HepG2 (cell line): Measurements from ENCODE around the gene THRAP3. TPM values are rescaled to one million over a fixed set of nuclear protein-coding genes. Genes with fewer than 3 reads are reported as not detected.

ENCODE experiments used
- ATF7-NPFF ChIP-seq: sonication (generic); formaldehyde crosslinking; IDR thresholded peaks from 2 replicates; pipeline ENCODE4 v1.8.1; 2023; ENCODE audit warnings: mild to moderate bottlenecking, low read depth, missing genetic modification reagents, moderate library complexity
- CCDC6 ChIP-seq: sonication (generic); formaldehyde crosslinking; IDR thresholded peaks from 2 replicates; pipeline ENCODE4 v1.8.1; 2022; ENCODE audit warnings: mild to moderate bottlenecking, missing genetic modification reagents, moderate library complexity
- DMAP1 ChIP-seq: IDR thresholded peaks from 2 replicates; pipeline ENCODE4 v1.6.1; 2016
- GATAD2A ChIP-seq: IDR thresholded peaks from 2 replicates; pipeline ENCODE4 v1.6.1; 2016
- HNRNPH1 ChIP-seq: fragments of 200-400 bp; formaldehyde crosslinking; optimal IDR thresholded peaks from 2 replicates; pipeline ENCODE3; 2017; ENCODE audit warnings: mild to moderate bottlenecking, low read depth, low read length
- NPAS2 ChIP-seq: sonication (generic); formaldehyde crosslinking; IDR thresholded peaks from 2 replicates; pipeline ENCODE4 v1.8.0; 2022; ENCODE audit warnings: mild to moderate bottlenecking, missing genetic modification reagents, borderline replicate concordance
- RAD21 ChIP-seq: fragments of 450-650 bp; formaldehyde crosslinking; IDR thresholded peaks from 2 replicates; pipeline ENCODE4 v1.5.0; 2020; ENCODE audit warnings: mild to moderate bottlenecking
- RFXANK ChIP-seq: IDR thresholded peaks from 2 replicates; pipeline ENCODE4 v1.6.1; 2016
- STAG1 ChIP-seq: sonication (generic); formaldehyde crosslinking; IDR thresholded peaks from 2 replicates; pipeline ENCODE4 v1.4.0; 2020; ENCODE audit warnings: missing genetic modification reagents
- TBX3 ChIP-seq: fragments of 450-650 bp; IDR thresholded peaks from 2 replicates; pipeline ENCODE4 v1.6.1; 2017; ENCODE audit warnings: antibody characterized with exemption, mild to moderate bottlenecking, inconsistent platforms, borderline replicate concordance
- ZFP90 ChIP-seq: sonication (generic); formaldehyde crosslinking; IDR thresholded peaks from 2 replicates; pipeline ENCODE4 v1.8.0; 2022; ENCODE audit warnings: missing genetic modification reagents, mild to moderate bottlenecking, inconsistent platforms, borderline replicate concordance
- ZNF124 ChIP-seq: sonication (generic); formaldehyde crosslinking; IDR thresholded peaks from 2 replicates; pipeline ENCODE4 v1.4.0; 2020; ENCODE audit warnings: missing genetic modification reagents
- ZNF256 ChIP-seq: sonication (generic); formaldehyde crosslinking; conservative IDR thresholded peaks from 2 replicates; pipeline ENCODE4 v1.4.0; 2020; ENCODE audit warnings: missing genetic modification reagents
- ZNF354B ChIP-seq: sonication (generic); formaldehyde crosslinking; IDR thresholded peaks from 2 replicates; pipeline ENCODE4 v1.8.0; 2022; ENCODE audit warnings: mild to moderate bottlenecking, missing genetic modification reagents
- ZNF564 ChIP-seq: sonication (generic); formaldehyde crosslinking; IDR thresholded peaks from 2 replicates; pipeline ENCODE4 v1.8.1; 2023; ENCODE audit warnings: mild to moderate bottlenecking, missing genetic modification reagents
- ZNF878 ChIP-seq: sonication (generic); formaldehyde crosslinking; IDR thresholded peaks from 2 replicates; pipeline ENCODE4 v1.8.1; 2023; ENCODE audit warnings: mild to moderate bottlenecking, missing genetic modification reagents, moderate library complexity
- ZNF891 ChIP-seq: sonication (generic); formaldehyde crosslinking; IDR thresholded peaks from 2 replicates; pipeline ENCODE4 v1.5.0; 2020; ENCODE audit warnings: mild to moderate bottlenecking, missing genetic modification reagents
- polyA plus RNA-seq, 8 experiments: library from polyadenylated mRNA; depleted of rRNA in 3 of 8; stranded (reverse) in 7 of 8; unstranded in 1 of 8; fragments of >200 nt; fragmentation: Illumina TruSeq in 4 of 8; extraction: Trizol in 4 of 8; gene quantifications; 2 replicates each; pipeline versions ENCODE4 v1.2.1 to v1.2.3, GENCODE V29; 2011 to 2016; ENCODE audit warnings: low read depth in 4 of 8, missing spikeins in 1 of 8, mixed read lengths in 1 of 8; ENCODE audit not compliant: insufficient read depth in 1 of 8
- total RNA-seq, 5 experiments: library from RNA; depleted of rRNA; stranded (reverse); fragments of >200 nt; fragmentation: Illumina TruSeq; extraction: Trizol; gene quantifications; 2 replicates each; pipeline ENCODE4 v1.2.3, GENCODE V29; 2016; ENCODE audit warnings: low read depth in 1 of 5
- TF ChIP-seq, protein P1 (sequence below): sonication (generic); formaldehyde crosslinking; IDR thresholded peaks from 2 replicates; pipeline ENCODE4 v1.9.0; 2021; ENCODE audit warnings: mild to moderate bottlenecking, missing genetic modification reagents
- TF ChIP-seq, protein P2 (sequence below): sonication (generic); formaldehyde crosslinking; IDR thresholded peaks from 2 replicates; pipeline ENCODE4 v1.5.0; 2020; ENCODE audit warnings: mild to moderate bottlenecking, missing genetic modification reagents
- TF ChIP-seq, protein P3 (sequence below): sonication (generic); formaldehyde crosslinking; IDR thresholded peaks from 2 replicates; pipeline ENCODE4 v1.8.0; 2022; ENCODE audit warnings: mild to moderate bottlenecking, missing genetic modification reagents; ENCODE audit not compliant: insufficient replicate concordance
- TF ChIP-seq, protein P4 (sequence below): sonication (generic); formaldehyde crosslinking; IDR thresholded peaks from 2 replicates; pipeline ENCODE4 v1.8.0; 2022; ENCODE audit warnings: mild to moderate bottlenecking, missing genetic modification reagents, moderate library complexity

The THRAP3 gene
- total and polyA plus RNA-seq, 2 of the 13 experiments (the other 11 are each of a cell fraction or from before 2014, with no cell fraction given), result 45.0 to 92.6 TPM

DNA sequence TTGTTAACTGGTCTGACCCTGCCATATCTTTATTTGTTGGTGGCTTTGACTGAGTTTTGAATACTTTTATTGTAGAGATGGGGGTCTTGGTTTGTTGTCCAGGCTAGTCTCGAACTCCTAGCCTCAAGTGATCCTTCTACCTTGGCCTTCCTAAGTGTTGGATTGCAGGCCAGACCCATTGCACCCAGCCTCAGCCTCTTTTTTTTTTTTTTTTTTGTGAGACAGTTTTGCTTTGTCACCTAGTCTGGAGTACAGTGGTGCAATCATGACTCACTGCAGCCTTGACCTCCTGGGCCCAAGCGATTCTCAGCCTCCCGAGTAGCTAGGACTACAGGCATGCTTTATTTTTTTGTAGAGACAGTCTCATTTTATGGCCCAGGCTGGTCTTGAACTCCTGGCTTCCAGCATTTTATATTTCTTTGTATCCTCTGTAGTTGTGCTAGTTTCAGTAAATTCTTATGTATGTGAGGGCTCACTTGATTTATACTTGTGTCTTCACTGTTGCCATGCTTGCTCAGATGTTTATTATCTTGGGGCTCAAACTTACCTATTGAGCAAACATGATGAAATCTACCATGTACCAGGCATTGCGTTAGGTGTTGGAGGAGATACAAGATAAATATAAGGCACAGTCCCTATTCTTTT lies 24.1 kb downstream of the THRAP3 start (continued):
- TF ChIP-seq, protein P1, sequence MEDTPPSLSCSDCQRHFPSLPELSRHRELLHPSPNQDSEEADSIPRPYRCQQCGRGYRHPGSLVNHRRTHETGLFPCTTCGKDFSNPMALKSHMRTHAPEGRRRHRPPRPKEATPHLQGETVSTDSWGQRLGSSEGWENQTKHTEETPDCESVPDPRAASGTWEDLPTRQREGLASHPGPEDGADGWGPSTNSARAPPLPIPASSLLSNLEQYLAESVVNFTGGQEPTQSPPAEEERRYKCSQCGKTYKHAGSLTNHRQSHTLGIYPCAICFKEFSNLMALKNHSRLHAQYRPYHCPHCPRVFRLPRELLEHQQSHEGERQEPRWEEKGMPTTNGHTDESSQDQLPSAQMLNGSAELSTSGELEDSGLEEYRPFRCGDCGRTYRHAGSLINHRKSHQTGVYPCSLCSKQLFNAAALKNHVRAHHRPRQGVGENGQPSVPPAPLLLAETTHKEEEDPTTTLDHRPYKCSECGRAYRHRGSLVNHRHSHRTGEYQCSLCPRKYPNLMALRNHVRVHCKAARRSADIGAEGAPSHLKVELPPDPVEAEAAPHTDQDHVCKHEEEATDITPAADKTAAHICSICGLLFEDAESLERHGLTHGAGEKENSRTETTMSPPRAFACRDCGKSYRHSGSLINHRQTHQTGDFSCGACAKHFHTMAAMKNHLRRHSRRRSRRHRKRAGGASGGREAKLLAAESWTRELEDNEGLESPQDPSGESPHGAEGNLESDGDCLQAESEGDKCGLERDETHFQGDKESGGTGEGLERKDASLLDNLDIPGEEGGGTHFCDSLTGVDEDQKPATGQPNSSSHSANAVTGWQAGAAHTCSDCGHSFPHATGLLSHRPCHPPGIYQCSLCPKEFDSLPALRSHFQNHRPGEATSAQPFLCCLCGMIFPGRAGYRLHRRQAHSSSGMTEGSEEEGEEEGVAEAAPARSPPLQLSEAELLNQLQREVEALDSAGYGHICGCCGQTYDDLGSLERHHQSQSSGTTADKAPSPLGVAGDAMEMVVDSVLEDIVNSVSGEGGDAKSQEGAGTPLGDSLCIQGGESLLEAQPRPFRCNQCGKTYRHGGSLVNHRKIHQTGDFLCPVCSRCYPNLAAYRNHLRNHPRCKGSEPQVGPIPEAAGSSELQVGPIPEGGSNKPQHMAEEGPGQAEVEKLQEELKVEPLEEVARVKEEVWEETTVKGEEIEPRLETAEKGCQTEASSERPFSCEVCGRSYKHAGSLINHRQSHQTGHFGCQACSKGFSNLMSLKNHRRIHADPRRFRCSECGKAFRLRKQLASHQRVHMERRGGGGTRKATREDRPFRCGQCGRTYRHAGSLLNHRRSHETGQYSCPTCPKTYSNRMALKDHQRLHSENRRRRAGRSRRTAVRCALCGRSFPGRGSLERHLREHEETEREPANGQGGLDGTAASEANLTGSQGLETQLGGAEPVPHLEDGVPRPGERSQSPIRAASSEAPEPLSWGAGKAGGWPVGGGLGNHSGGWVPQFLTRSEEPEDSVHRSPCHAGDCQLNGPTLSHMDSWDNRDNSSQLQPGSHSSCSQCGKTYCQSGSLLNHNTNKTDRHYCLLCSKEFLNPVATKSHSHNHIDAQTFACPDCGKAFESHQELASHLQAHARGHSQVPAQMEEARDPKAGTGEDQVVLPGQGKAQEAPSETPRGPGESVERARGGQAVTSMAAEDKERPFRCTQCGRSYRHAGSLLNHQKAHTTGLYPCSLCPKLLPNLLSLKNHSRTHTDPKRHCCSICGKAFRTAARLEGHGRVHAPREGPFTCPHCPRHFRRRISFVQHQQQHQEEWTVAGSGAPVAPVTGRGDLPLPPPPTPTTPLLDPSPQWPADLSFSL (CRISPR knock-in tag), result no peak
- no peak for TF ChIP-seq ZNF564 (CRISPR knock-in tag)
- TF ChIP-seq, protein P2, sequence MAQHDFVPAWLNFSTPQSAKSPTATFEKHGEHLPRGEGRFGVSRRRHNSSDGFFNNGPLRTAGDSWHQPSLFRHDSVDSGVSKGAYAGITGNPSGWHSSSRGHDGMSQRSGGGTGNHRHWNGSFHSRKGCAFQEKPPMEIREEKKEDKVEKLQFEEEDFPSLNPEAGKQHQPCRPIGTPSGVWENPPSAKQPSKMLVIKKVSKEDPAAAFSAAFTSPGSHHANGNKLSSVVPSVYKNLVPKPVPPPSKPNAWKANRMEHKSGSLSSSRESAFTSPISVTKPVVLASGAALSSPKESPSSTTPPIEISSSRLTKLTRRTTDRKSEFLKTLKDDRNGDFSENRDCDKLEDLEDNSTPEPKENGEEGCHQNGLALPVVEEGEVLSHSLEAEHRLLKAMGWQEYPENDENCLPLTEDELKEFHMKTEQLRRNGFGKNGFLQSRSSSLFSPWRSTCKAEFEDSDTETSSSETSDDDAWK, result no peak
- no peak for TF ChIP-seq ZNF878 (CRISPR knock-in tag)
- TF ChIP-seq ZFP90, result no peak
- TF ChIP-seq TBX3, result peak; percentile 58; the same call in 1 of the 2 replicates
- TF ChIP-seq, protein P3, sequence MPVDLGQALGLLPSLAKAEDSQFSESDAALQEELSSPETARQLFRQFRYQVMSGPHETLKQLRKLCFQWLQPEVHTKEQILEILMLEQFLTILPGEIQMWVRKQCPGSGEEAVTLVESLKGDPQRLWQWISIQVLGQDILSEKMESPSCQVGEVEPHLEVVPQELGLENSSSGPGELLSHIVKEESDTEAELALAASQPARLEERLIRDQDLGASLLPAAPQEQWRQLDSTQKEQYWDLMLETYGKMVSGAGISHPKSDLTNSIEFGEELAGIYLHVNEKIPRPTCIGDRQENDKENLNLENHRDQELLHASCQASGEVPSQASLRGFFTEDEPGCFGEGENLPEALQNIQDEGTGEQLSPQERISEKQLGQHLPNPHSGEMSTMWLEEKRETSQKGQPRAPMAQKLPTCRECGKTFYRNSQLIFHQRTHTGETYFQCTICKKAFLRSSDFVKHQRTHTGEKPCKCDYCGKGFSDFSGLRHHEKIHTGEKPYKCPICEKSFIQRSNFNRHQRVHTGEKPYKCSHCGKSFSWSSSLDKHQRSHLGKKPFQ, result no peak
- TF ChIP-seq HNRNPH1, result no peak
- TF ChIP-seq STAG1 (CRISPR knock-in tag), result no peak
- peak; percentile 66; the same call in 1 of the 2 replicates for TF ChIP-seq DMAP1 (CRISPR knock-in tag)
- TF ChIP-seq CCDC6 (CRISPR knock-in tag), result no peak
- no peak for TF ChIP-seq RFXANK (CRISPR knock-in tag)
- TF ChIP-seq ATF7-NPFF, result no peak
- TF ChIP-seq RAD21 (CRISPR knock-in tag), result no peak
- no peak for TF ChIP-seq ZNF256 (CRISPR knock-in tag)
- TF ChIP-seq, protein P4, sequence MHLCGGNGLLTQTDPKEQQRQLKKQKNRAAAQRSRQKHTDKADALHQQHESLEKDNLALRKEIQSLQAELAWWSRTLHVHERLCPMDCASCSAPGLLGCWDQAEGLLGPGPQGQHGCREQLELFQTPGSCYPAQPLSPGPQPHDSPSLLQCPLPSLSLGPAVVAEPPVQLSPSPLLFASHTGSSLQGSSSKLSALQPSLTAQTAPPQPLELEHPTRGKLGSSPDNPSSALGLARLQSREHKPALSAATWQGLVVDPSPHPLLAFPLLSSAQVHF (CRISPR knock-in tag), result no peak
- no peak for TF ChIP-seq NPAS2 (CRISPR knock-in tag)
- TF ChIP-seq GATAD2A (CRISPR knock-in tag), result peak; percentile 87
- TF ChIP-seq ZNF124, result peak; percentile 30; the same call in 1 of the 2 replicates
- no peak for TF ChIP-seq ZNF891 (CRISPR knock-in tag)
- TF ChIP-seq ZNF354B, result no peak
